DMS 273 (cell line): ENCODE measurements around the gene UPP1.
"Not testable (repeated sequence)": the region's sequence is repeated elsewhere in the genome, so short reads cannot be mapped to it uniquely, and the experiment has no call there.

Experiments used
- DNase-seq: peaks from one replicate; lab custom pipeline; 2025; ENCODE audit not compliant: unreplicated experiment; lab: John Stamatoyannopoulos, UW

The UPP1 gene

DNA sequence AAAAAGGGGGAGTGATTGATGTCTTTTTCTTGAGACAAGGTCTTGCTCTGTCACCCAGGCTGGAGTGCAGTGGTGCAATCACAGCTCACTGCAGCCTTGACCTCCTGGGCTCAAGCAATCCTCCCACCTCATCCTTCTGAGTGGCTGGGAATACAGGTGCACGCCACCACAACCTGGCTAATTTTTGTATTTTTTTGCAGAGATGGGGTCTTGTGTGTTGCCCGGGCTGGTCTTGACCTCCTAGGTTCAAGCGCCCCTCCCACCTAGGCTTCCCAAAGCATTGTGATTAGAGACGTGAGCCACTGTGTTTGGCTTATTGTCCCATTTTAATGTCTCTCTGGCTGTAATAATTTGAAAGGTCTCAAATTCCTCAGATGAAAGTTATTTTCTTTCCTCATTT, 21.8 kb downstream of the UPP1 start:
- DNase-seq, result no peak

DNA sequence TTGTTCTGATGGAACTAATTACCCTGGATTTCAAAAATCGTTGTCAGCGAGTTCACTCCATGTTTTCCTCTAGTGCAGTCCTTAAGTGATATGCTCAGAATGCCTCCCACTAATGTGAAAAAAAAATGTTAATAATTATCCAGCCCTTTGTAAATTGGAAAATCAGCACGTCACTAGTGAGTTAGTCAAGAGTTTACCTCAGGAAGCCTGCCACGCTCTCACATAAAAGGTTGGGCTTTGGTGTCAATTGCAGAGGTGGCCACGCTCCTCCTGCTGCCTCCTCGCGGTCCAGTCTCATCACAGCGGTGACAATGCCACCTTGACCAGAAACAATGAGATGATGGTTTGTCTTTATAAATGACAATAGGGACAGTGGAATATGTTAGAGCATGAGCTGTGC, 22.5 kb downstream of the UPP1 start:
- no peak for DNase-seq

DNA sequence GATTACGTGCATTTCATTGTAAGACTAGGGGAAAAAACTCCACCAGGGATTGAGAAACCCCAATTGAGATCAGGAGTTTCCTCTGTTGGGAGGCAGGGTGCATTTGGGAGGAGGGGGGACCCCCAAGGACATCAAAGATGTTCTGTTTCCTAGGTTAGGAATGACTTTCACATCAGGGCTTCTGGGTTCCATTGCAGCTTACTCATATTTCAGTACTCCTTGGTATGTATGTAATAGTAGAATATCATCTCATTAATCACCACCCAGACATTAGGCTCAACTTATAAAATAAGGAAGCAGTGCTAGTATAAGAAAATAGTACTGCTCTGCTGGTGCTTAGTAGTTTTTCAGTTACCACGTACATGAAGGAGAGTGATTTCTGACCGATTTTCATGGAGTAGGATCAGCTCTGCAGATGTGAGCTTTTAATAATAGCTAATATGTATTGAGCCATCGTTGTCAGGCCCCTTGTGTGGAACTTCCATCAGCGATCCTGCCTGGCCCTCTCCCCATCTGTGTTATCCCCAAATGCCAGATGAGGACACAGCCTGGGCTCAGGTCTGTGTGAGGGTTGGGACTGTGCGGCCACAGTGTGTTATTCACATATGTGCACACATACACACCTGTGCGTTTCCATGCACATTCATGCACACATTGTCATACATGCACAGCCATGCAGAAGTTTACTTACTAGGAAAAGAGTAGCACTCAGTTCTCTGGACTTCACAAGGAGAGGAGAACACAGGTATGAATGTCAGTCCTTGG, 23.5 kb downstream of the UPP1 start:
- no peak for DNase-seq

DNA sequence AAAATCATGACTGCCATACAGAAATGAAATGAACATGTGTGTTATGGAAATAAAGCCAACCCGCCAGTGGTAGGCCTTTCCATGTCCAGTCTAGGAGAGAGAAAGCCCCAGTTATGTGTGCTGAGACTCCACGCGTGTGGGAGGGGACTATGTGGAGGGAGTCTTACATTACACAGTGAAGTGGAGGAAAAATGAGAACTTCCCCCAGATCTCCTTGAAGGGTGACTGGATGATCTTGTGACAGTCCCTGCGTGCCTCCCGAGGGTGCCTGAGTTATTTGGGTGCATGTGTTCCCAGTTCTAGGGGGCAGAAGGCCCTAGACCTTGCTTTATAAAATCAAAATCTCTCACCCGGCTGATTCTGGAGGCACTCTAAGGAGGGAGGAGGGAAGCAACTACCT, 24.2 kb downstream of the UPP1 start:
- no peak for DNase-seq

DNA sequence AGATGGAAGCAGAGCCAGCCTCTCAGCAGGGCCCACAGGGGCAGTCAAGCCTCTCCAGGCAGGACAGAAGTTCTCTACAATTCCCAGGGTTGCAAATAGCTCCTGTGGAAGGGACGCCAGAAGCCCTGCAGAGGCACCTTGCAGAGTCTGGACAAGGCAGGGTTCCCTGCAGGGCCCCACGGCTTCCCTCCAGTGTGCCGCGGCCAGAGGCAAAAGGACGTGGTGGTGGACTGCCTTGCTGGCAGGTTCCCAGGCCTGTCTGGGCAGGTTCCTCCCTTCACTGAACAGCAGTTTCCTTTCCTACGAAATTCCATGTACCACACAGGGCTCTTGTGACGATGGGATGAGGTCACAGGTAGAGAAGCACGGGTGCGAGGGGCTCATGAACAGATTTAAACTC, 25.1 kb downstream of the UPP1 start:
- DNase-seq, result no peak

DNA sequence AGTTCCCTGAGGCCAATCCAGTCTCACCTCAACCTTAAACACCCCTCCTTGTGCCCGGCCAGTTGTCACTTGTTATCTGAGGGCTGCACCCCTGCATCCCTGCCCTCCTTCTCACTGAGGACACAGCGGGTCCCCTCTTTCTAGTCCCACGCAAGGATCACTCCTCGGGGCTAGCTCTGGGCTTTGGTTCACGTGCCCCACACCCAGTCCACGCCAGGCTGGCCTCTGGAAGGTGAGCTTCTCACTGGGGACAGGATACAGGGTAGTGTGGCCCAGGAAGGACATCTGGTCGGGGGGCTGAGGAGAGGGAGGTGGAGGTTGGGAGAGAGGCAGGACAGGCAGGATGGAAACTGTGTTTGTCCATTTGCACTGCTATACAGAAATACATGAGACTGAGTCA, 25.5 kb downstream of the UPP1 start:
- no peak for DNase-seq

DNA sequence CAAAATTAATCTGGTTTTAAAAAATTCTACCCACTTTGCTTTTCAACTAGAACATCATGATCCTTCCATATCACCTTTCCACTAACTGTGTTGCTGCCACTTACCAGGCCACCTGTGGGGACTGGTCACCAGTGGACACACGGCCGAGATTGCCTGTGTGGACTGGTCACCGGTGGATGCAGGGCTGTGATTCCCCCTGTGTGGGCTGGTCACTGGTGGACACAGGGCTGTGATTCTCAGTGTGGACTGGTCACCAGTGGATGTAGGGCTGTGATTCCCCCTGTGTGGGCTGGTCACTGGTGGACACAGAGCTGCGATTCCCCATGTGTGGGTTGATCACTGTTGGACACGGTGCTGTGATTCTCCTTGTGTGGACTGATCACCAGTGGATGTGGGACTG, 27.0 kb downstream of the UPP1 start:
- DNase-seq, result no peak

DNA sequence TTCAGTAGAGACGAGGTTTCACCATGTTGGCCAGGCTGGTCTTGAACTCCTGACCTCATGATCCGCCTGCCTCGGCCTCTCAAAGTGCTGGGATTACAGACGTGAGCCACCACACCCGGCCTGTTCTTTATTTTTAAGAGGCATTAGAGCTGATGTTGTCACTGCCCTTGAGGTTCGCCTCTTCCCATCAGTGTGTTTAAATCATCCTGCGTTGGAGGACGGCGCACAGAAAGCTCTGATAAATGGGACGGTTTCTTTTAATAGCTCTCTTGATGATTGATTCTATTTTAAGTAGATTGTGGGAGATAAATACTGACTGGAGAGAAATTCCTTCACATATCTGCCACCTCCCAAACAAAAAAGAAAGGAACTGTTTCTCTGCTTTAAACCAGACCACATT, 29.0 kb downstream of the UPP1 start:
- no peak for DNase-seq

DNA sequence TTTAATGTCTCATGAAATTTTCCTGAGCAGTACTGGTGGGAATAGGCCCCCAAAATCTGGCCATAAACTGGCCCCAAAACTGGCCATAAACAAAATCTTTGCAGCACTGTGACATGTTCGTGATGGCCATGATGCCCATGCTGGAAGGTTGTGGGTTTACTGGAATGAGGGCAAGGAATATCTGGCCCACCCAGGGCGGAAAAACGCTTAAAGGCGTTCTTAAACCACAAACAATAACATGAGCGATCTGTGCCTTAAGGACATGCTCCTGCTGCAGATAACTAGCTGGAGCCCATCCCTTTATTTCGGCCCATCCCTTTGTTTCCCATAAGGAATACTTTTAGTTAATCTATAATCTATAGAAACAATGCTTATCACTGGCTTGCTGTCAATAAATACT, 31.5 kb downstream of the UPP1 start:
- not testable (repeated sequence) for DNase-seq

DNA sequence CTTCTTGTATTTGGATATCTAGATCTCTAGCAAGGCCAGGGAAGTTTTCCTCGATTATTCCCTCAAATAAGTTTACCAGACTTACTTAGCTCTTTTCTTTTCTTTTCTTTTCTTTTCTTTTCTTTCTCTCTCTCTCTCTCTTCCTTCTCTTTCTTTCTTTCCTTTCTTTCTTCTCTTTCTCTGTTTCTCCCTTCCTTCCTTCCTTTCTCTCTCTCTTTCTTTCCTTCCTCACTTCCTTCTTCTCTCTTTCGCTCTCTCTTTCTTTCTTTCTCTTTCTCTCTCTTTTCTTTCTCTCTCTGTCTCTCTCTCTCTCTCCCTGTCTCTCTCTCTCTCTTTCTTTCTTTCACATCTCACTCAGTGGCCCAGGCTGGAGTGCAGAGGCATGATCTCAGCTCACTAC, 37.0 kb downstream of the UPP1 start:
- DNase-seq, result no peak

DNA sequence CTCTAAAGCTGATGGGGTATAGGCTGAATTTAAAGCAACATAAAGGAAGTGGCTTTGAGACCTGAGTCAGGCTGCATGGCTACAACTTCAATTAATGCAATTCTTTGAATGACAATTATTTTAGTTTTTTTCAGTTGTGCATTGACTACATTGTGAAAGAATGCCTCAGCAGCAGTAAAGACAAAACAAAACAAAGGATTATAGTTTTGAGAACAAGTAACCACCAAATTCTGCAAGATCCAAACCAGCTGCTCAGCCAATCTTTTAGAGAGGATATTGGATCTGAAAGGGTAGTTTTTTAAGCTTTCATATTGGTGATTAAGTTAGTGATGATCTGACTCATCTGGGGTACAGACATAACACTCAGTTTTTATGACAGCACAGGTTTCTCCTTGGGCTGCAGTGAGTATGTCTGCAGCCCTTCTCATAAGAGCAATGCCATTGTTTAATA, 41.6 kb downstream of the UPP1 start:
- DNase-seq, result no peak

DNA sequence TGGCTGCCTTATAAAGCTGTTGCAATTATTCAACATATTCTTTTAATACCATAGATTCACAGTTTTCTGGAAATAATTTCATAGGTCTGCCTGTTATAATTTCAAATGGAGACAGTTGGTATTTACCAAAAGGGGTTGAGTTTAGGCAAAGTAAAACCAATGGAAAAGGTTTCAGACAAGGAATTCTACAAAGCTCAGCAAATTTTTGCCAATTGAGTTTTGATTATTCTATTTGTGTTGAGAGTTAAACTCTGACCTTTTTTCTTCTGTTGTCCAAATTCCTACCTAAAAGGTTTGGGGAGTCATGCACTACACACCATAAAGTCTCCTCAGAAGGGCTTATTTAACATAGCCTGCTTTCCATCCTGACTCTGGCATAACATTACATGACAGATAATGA, 43.7 kb downstream of the UPP1 start:
- no peak for DNase-seq

DNA sequence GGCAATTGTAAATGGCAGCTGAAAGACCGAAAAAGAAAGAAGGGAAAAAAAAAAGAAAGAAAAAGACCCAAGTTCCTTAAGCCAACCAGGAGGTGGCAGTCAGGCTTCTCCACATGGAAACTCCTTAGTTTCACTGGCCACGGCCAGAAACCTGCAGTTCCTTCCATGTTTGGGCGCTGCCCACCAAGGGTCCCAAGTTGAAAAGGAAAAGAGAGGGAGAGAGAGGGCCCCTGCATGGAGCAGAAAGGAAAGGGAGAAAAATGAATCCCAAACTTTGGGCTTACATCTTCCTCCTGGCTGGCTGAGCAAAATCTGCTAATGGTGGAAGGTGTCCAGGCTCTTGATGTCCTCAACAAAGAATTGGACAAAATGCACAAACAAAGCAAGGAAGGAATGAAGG, 50.4 kb downstream of the UPP1 start:
- DNase-seq, result peak; percentile 17

DNA sequence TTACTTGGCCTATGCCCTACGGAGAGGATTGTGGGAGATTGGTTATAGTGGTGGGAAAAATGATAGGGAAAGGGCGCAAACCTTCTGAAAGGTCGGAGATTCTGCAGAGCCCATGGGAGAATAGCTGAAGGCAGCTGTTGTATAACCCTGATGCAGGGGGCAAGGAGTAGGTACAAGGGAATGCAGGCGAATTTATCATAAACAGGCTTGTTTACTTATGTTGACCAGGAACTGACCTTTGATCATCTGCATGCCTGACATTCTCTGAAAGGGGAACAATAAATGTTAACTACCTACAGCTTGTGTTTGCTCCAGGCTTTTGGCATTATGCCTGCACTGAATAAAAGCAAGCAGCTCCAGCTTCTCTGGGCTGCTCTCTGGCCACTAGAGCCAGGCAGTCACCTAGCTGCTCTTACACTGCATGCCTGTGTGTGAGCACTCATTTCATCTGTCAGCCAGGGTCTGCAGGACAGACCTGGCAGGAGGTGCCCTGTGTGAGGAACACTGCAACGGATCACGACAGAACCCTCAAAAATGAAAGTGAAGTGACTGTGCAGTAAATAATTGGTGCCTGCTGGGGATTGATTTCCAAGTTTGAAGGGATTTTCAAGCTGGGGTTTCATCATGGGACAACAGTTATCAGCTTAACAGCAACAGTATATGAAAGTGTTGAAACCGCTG, 51.1 kb downstream of the UPP1 start:
- no peak for DNase-seq

DNA sequence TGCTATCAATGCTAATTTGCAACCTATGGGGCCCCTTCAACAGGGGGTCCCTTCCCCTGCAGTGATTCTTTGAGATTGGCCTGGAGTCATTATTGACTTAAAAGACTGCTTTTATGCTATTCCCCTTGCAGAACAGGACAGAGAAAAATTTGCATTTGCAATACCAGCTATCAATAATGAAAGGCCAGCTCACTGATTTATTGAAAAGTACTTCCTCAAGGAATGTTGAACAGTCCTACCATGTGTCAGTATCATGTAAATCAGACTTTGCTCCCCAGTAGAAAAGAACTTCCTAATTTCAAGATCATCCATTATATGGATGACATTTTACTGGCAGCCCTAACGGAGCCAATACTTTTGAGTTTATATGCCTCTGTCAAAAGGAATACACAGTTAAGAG, 52.5 kb downstream of the UPP1 start:
- no peak for DNase-seq

DNA sequence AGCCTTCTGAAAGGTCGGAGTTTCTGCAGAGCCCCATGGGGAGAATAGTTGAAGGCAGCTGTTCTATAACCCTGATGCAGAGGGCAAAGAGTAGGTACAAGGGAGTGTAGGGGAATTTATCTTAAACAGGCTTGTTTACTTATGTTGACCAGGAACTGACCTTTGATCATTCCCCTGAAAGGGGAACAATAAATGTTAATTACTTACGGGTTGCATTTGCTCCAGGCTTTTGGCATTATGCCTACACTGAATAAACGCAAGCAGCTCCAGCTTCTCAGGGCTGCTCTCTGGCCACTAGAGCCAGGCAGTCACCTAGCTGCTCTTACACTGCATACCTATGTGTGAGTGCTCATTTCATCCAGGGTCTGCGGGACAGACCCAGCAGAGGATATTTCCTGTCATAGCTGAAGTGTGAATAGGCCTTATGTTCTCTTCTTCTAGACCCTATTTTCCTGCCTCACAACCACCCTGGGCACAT, 55.3 kb downstream of the UPP1 start:
- no peak for DNase-seq

DNA sequence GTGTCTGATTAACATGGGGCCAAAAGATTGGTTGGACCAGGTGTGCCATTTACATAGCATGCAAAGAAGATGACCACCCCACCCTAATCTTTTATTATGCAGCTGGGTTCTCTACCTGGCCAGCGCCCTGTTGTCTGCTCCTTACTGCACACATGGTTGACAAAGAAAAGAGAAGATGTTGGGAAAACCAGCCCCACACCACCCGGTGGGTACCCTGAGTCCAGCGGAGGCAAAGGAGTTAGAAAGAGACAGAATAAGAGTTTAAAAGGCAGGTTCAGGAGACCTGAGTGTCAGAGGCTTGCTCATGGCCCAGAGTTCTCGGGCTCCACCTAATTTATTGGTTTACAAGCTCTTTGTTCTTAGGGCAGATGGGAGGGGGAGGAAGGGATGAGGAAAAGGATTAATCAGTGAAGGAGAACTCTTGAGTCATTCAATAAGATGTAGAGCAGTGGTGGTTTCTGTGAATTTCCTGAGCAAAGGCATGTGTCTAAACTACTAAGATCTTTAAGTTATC, 58.1 kb downstream of the UPP1 start:
- DNase-seq, result no peak

DNA sequence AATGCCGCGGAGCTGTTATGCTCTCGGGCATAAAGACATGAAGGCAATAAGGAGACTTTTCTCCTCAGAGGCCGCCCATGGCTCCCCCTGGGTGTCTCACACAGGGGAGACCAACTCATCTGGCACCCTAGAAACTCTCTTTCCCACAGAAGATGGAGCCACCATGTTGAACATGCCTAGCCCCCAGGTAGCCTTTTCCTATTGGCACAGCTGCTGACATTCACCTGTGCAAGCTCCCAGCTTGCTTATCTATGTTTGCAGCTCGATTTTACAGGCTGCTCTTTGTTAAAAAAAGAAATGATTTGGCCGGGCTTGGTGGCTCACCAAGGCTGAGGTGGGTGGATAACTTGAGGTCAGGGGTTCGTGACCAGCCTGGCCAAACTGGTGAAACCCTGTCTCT, 58.6 kb downstream of the UPP1 start:
- DNase-seq, result not testable (repeated sequence)

DNA sequence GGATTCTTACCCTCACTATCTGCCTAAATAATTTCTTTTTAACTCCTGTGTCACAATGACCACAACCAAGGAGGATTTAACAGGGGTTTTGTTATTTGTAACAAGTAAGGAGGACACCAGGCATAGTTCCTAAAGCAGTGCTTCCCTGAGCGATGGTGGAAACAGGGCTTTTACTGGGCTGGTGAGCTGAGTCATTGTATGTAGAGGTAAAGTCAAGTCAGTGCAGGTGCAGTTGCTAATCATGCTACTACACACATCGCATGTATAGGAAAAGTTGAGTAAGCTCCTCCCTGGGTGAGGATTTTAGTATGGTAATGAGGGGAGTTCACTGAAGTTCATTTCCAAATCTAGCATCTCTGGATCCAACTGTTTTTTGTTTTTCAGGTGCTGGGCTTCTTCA, 59.2 kb downstream of the UPP1 start:
- no peak for DNase-seq

DNA sequence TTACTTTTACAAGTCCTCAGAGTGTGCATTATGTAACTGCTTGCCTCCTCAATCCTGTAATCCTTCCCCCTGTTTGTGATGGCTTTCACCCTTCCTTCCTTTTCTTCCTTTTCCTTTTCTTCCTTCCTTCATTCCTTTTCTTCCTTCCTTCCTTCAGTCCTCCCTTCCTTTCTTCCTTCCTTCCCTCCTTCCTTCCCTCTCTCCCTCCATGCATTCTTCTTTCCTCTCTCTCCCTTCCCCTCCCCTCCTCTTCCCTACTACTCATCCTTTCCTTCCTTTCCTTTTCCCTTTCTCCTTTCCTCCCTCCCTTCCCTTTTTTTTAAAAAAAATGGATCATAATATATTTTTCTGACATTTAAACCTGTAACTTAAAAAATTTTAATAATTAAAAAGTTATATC, 60.0 kb downstream of the UPP1 start:
- no peak for DNase-seq

DNA sequence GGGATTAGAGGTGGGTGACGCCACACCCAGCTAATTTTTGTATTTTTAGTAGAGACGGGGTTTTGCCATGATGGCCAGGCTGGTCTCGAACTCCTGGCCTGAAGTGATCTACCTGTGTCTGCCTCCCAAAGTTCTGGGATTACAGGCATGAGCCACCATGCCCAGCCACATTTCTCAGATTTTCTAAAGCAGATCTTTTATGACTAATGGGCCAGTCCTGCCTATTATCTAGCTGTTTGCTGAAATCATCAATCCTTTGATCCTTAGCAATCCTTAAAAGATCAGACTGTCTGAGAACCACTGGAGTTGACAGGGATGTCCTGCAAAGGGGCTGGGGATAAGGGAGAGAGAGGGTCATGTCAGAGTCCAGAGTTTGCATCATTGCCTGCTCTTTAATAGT, 61.0 kb downstream of the UPP1 start:
- DNase-seq, result no peak

DNA sequence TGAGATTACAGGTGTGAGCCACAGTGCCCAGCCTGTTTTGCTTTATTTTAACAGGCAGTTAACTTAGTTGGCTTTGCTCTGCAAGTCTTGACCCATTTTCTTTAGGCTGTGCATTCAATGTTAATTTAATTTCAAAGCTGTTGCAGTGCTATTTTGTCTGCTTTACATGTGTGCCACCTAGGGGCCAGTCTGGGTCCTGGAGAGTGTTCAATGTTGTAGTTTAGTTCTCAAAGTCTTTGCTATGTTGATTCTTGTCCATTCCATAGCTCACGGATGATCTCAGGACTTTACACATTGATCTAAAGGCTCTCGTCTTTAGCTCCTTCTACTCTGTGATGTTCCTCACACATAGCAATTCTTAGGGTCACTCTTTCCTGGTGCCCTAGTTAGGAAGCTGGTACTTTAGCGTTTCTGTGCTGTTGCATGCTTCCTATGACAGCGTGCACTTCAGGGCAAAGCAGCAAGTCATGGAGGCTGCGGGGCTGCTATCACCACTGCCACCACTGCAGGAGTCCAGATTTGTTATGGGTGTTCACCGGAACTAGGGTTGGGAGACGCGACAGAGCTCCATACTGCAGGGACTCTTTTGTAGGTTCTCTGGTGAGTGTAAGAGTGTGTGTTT, 65.8 kb downstream of the UPP1 start:
- peak; percentile 34 for DNase-seq
